ENCODE results near the gene NEMP1.
"Not testable (repeated sequence)": the region's sequence is repeated elsewhere in the genome, so short reads cannot be mapped to it uniquely, and the experiment has no call there.

Gene NEMP1

DNA sequence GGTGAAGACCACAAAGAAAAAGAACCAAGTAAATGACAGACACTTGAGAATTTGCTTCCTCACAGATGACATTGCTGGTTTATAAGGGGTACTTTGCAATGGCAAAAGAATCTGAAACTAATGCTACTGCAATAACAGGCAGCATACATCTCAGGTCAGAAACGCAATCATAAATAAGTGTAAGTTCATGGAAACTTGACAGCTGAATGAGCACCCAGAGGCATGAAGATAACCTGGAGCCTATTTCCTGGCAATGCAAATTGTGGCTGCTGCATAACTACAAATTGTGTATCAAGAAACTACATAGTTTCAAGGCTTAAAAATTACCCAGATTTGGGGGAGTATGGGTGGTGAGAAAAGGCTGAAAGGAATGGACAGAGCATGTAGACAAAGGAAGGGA lies 20.1 kb downstream of the NEMP1 start:
- Histone ChIP-seq H3K9me3 (replicated peaks; ENCODE audit: low read length) (no peaks in the 10 kb centered on the region), H3K36me3 (ENCODE audit: insufficient read depth, low read length) (peaks cover 40% of the 10 kb centered on the region), H3K4me1 (ENCODE audit: control insufficient read depth, insufficient read depth, low read length) (no peaks in the 10 kb centered on the region), H3K27me3 (ENCODE audit: control insufficient read depth, insufficient read depth, low read length) (no peaks in the 10 kb centered on the region), H3K4me2 (ENCODE audit: low read length) (no peak overlapping the region), H3K4me3 (ENCODE audit: low read length) (no peak overlapping the region), H3K9ac (ENCODE audit: low read depth, low read length) (no peak overlapping the region)

DNA sequence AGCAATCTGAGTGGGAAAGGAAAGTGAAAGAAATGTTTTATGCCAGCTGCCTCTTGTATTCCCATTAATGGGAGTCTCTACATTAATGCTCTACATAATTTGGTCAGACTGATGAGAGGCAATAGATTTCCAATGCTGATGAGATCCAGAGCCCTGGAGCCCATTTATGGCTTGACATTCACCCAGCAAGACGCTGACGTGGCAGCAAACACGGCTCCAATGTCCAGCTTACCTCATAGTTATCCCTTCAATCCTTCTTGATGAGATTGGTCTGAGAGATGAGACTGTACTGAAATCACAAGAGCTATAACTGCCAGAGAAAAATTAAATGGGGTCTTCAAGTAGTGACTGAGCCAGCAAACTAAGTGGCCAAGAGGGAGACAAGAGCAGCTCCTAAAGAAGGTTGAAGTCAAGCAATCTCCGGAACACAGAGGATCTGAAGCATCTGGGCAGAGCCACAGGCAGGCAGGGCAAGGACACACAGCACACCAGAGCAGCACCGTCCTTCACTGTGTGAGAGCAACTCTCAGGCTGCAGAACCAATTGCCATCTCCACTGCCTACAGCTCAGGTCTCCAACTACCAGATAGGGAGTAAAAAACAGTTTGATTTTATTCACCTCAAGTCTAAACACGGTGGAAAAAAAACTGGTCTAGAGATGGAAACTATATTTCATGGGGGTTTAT lies 21.4 kb downstream of the NEMP1 start:
- Histone ChIP-seq H3K36me3 (ENCODE audit: insufficient read depth, low read length) (peaks cover 32% of the 10 kb centered on the region), H3K27me3 (ENCODE audit: control insufficient read depth, insufficient read depth, low read length) (no peaks in the 10 kb centered on the region), H3K4me3 (ENCODE audit: low read length) (no peak overlapping the region), H3K4me2 (ENCODE audit: low read length) (no peak overlapping the region), H3K4me1 (ENCODE audit: control insufficient read depth, insufficient read depth, low read length) (no peaks in the 10 kb centered on the region), H3K9ac (ENCODE audit: low read depth, low read length) (no peak overlapping the region), H3K9me3 (replicated peaks; ENCODE audit: low read length) (no peaks in the 10 kb centered on the region)

GRCh38 chr12:57055824-57056223 lies 22.8 kb downstream of the NEMP1 start:
- peaks cover 30% of the 10 kb centered on the region for H3K36me3 ChIP-seq (ENCODE audit: insufficient read depth, low read length)
- no peaks in the 10 kb centered on the region for H3K4me1 ChIP-seq (ENCODE audit: control insufficient read depth, insufficient read depth, low read length)
- no peaks in the 10 kb centered on the region for H3K9me3 ChIP-seq (replicated peaks; ENCODE audit: low read length)
- peaks cover 4% of the 10 kb centered on the region for H3K27me3 ChIP-seq (ENCODE audit: control insufficient read depth, insufficient read depth, low read length)
- no peak overlapping the region for H3K9ac ChIP-seq (ENCODE audit: low read depth, low read length)
- no peak overlapping the region for H3K4me3 ChIP-seq (ENCODE audit: low read length)
- no peak overlapping the region for H3K4me2 ChIP-seq (ENCODE audit: low read length)

GRCh38 chr12:57053901-57054300 lies 24.7 kb downstream of the NEMP1 start:
- not testable (repeated sequence) for H3K27me3 ChIP-seq (ENCODE audit: control insufficient read depth, insufficient read depth, low read length); H3K4me3 ChIP-seq (ENCODE audit: low read length); H3K4me1 ChIP-seq (ENCODE audit: control insufficient read depth, insufficient read depth, low read length); H3K9me3 ChIP-seq (replicated peaks; ENCODE audit: low read length); H3K4me2 ChIP-seq (ENCODE audit: low read length); H3K9ac ChIP-seq (ENCODE audit: low read depth, low read length)
- H3K36me3 ChIP-seq (ENCODE audit: insufficient read depth, low read length): peaks cover 12% of the 10 kb centered on the region

DNA sequence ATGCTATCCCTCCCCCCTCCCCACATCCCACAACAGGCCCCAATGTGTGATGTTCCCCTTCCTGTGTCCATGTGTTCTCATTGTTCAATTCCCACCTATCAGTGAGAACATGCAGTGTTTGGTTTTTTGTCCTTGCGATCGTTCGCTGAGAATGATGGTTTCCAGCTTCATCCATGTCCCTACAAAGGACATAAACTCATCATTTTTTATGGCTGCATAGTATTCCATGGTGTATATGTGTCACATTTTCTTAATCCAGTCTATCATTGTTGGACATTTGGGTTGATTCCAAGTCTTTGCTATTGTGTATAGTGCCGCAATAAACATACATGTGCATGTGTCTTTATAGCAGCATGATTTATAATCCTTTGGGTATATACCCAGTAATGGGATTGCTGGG lies 25.4 kb downstream of the NEMP1 start:
- not testable (repeated sequence) for H3K36me3 ChIP-seq (ENCODE audit: insufficient read depth, low read length); H3K4me3 ChIP-seq (ENCODE audit: low read length)

DNA sequence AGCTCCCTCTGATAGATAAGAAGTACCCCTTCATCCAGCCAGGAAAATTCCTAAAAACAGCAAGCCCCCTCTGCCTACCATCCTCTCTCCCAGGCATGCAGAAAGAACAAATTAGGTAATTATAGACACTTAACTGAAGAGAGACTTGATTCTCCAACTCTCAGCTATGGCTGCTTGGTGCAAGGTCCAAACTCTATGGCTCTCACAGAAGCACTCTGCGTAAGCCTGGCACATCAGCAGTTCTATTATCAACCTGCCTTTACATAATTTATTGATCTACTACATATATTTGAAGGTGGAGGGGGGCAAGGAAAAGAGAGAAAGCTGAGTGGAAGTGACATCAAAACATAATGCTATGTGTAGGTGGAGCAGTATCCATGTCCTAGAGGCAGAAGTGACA lies 27.6 kb downstream of the NEMP1 start:
- Histone ChIP-seq H3K4me2 (ENCODE audit: low read length) (no peak overlapping the region), H3K27me3 (ENCODE audit: control insufficient read depth, insufficient read depth, low read length) (peaks cover 19% of the 10 kb centered on the region), H3K4me1 (ENCODE audit: control insufficient read depth, insufficient read depth, low read length) (no peaks in the 10 kb centered on the region), H3K4me3 (ENCODE audit: low read length) (no peak overlapping the region), H3K36me3 (ENCODE audit: insufficient read depth, low read length) (no peaks in the 10 kb centered on the region), H3K9ac (ENCODE audit: low read depth, low read length) (no peak overlapping the region), H3K9me3 (replicated peaks; ENCODE audit: low read length) (no peaks in the 10 kb centered on the region)

More for the DNA sequence above, 25.4 kb downstream of the NEMP1 start:
- H3K4me1 ChIP-seq (ENCODE audit: control insufficient read depth, insufficient read depth, low read length); H3K4me2 ChIP-seq (ENCODE audit: low read length); H3K9ac ChIP-seq (ENCODE audit: low read depth, low read length); H3K9me3 ChIP-seq (replicated peaks; ENCODE audit: low read length); H3K27me3 ChIP-seq (ENCODE audit: control insufficient read depth, insufficient read depth, low read length): not testable (repeated sequence)

GRCh38 chr12:57049890-57050289 lies 28.7 kb downstream of the NEMP1 start, which contains the start of gene MYO1A:
Gene MYO1A (minus strand): TSS chr12:57050129. CDS start chr12:57048323, 1,806 bp downstream.
- no peak within 1 kb of the TSS for H3K4me3 ChIP-seq (ENCODE audit: low read length)
- H3K9ac ChIP-seq (ENCODE audit: low read depth, low read length): no peak within 1 kb of the TSS
- H3K4me1 ChIP-seq (ENCODE audit: control insufficient read depth, insufficient read depth, low read length): no peaks in the 10 kb centered on the region
- no peak within 1 kb of the TSS for H3K4me2 ChIP-seq (ENCODE audit: low read length)
- peaks cover 28% of the 10 kb centered on the region for H3K27me3 ChIP-seq (ENCODE audit: control insufficient read depth, insufficient read depth, low read length)
- H3K36me3 ChIP-seq (ENCODE audit: insufficient read depth, low read length): no peaks in the 10 kb centered on the region
- no peaks in the 10 kb centered on the region for H3K9me3 ChIP-seq (replicated peaks; ENCODE audit: low read length)

DNA sequence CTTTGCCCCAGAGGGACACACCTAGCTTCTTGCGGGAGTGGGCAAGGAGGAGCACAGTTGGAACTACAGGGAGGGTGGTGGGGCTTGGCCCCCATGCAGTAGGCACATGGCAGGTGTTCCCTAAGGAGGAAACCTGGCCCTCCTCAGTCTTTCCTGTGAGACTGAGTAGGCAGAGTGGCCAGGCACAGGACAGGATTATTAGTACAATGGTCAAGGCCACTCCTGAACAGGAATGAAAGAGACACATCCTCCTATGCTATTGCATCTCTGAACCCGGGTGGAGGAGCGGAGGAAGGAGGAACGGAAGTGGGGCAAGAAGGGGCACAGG lies 29.5 kb downstream of the NEMP1 start:
- Histone ChIP-seq H3K27me3 (ENCODE audit: control insufficient read depth, insufficient read depth, low read length) (peaks cover 30% of the 10 kb centered on the region), H3K9ac (ENCODE audit: low read depth, low read length) (no peak overlapping the region), H3K36me3 (ENCODE audit: insufficient read depth, low read length) (no peaks in the 10 kb centered on the region), H3K4me2 (ENCODE audit: low read length) (no peak overlapping the region), H3K9me3 (replicated peaks; ENCODE audit: low read length) (no peaks in the 10 kb centered on the region), H3K4me1 (ENCODE audit: control insufficient read depth, insufficient read depth, low read length) (no peaks in the 10 kb centered on the region), H3K4me3 (ENCODE audit: low read length) (no peak overlapping the region)

- Histone ChIP-seq H3K27me3 (ENCODE audit: control insufficient read depth, insufficient read depth, low read length) (peaks cover 35% of the 10 kb centered on the region), H3K4me3 (ENCODE audit: low read length) (no peak overlapping the region), H3K4me1 (ENCODE audit: control insufficient read depth, insufficient read depth, low read length) (no peaks in the 10 kb centered on the region), H3K9ac (ENCODE audit: low read depth, low read length) (no peak overlapping the region), H3K9me3 (replicated peaks; ENCODE audit: low read length) (no peaks in the 10 kb centered on the region), H3K4me2 (ENCODE audit: low read length) (no peak overlapping the region), H3K36me3 (ENCODE audit: insufficient read depth, low read length) (no peaks in the 10 kb centered on the region)
Measured at GRCh38 chr12:57048423-57049118, 30.0 kb downstream of the NEMP1 start.

DNA sequence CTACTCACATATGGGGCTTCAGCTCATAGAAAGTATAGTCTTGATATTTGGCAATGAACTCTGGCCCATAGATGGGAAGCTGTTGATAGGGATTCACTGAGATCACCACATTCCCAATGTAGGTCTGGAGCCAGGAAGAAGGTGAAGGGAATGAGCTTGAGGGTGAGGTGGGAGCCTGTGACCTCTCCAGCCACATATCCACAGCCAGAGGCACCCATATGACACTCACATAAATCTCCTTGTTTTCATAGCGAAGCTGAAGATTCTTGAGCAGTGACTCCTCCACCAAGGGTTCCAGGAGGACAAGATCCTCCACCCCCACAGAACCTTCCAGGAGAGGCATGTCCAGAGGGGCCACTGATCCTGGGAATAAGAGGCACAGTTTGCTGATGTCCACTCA lies 30.6 kb downstream of the NEMP1 start:
- Histone ChIP-seq H3K4me3 (ENCODE audit: low read length) (no peak overlapping the region), H3K9me3 (replicated peaks; ENCODE audit: low read length) (no peaks in the 10 kb centered on the region), H3K27me3 (ENCODE audit: control insufficient read depth, insufficient read depth, low read length) (peaks cover 40% of the 10 kb centered on the region), H3K4me2 (ENCODE audit: low read length) (no peak overlapping the region), H3K36me3 (ENCODE audit: insufficient read depth, low read length) (no peaks in the 10 kb centered on the region), H3K9ac (ENCODE audit: low read depth, low read length) (no peak overlapping the region), H3K4me1 (ENCODE audit: control insufficient read depth, insufficient read depth, low read length) (no peaks in the 10 kb centered on the region)

DNA sequence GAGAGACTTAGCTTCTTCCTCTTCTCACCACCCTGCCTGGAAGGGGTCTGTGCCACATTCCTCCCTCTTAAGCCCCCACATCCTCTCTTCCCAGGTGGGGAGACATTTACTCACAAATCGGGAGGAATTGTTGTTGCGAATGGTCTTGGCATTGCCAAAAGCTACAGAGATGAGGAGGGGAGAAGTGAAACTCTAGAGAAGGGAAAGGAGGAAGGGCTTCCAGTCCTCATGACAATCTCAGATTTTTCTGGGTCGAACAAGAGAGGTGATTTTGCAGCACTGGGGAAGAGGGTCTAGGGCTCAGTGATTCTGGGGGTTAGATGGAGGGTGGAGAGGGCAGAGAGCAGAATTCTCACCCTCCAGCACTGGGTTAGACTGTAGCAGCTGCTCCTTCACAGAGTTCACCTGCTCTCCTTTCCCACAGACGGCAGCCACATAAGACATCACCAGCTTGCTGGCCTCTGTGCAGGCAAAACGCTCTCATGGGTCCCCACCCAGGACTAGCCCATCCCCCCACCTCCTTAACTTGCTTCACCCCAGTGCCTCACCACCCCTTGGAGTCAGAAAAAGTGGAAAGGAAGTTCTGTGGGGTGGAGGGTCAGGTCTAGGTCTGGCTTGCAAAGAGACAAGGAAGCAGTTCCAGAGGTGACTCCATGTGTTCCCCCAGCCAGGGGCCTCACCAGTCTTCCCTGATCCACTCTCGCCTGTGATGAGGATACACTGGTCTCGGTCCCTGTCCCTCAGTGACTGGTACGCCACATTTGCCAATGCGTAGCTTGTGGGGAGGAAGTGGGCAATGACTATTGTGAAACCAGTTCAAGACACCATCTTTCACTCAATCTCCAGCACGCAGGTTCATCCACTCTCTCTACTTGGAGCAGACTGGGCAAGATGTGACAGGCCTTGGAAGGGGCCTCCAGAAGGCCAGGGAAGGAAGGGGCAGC lies 31.4 kb downstream of the NEMP1 start:
- no peak overlapping the region for H3K4me2 ChIP-seq (ENCODE audit: low read length)
- no peak overlapping the region for H3K4me3 ChIP-seq (ENCODE audit: low read length)
- H3K36me3 ChIP-seq (ENCODE audit: insufficient read depth, low read length): no peaks in the 10 kb centered on the region
- peaks cover 47% of the 10 kb centered on the region for H3K27me3 ChIP-seq (ENCODE audit: control insufficient read depth, insufficient read depth, low read length)
- no peaks in the 10 kb centered on the region for H3K4me1 ChIP-seq (ENCODE audit: control insufficient read depth, insufficient read depth, low read length)
- no peak overlapping the region for H3K9ac ChIP-seq (ENCODE audit: low read depth, low read length)
- H3K9me3 ChIP-seq (replicated peaks; ENCODE audit: low read length): no peaks in the 10 kb centered on the region
